ENCODE data around the gene CYP1A1.
"Not testable (repeated sequence)": the region's sequence is repeated elsewhere in the genome, so short reads cannot be mapped to it uniquely, and the experiment has no call there.

CYP1A1 gene

DNA sequence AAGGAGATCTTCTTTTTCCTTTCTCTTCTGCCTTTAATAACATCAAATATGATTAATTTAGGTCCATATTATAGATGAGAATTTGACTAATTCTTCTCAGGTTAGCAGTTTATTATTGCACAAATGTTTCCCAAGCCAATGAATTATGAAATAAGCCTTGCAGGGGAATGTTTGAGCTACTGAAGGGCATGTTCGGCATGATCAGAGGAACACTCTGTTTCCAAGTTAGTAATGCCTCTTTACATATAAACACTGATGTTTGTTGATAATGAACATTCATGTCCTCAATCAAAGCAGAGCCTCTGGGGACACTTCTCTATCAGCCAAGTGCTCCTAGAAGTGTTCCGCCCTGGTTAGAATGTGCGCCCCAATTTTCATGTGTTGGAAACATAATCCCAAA is 10.0 kb upstream of the CYP1A1 start:
- H3K4me3 ChIP-seq (ENCODE audit: low read depth, low read length), result no peak overlapping the region
- TF ChIP-seq, protein P1, sequence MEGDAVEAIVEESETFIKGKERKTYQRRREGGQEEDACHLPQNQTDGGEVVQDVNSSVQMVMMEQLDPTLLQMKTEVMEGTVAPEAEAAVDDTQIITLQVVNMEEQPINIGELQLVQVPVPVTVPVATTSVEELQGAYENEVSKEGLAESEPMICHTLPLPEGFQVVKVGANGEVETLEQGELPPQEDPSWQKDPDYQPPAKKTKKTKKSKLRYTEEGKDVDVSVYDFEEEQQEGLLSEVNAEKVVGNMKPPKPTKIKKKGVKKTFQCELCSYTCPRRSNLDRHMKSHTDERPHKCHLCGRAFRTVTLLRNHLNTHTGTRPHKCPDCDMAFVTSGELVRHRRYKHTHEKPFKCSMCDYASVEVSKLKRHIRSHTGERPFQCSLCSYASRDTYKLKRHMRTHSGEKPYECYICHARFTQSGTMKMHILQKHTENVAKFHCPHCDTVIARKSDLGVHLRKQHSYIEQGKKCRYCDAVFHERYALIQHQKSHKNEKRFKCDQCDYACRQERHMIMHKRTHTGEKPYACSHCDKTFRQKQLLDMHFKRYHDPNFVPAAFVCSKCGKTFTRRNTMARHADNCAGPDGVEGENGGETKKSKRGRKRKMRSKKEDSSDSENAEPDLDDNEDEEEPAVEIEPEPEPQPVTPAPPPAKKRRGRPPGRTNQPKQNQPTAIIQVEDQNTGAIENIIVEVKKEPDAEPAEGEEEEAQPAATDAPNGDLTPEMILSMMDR (IDR thresholded peaks at IDR 0.05; ENCODE audit: control insufficient read depth, extremely low read depth, insufficient read depth), result no peak
- no peak for DNase-seq (ENCODE audit: low read depth)

DNA sequence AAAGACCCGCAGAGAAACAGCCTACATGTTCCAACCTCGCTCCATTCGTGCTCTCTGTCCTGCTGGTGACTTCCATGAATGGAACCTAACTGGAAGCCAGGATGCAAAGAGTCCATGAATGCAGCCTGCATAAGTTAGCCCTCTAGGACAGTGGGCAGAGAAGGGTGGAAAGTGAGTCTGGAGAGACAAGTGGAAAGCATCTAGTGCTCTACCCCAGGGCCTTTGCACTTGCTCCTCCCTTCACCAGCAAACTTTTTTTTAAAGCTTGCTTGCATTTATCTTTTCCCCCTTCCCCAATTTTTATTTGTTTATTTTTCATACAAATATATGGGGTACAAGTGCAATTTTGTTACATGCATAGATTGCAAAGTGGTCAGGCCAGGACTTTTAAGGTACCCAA is 7.9 kb upstream of the CYP1A1 start:
- no peak overlapping the region for H3K4me3 ChIP-seq (ENCODE audit: low read depth, low read length)
- no peak for DNase-seq (ENCODE audit: low read depth)
- TF ChIP-seq, protein P1 (IDR thresholded peaks at IDR 0.05; ENCODE audit: control insufficient read depth, extremely low read depth, insufficient read depth), result no peak

DNA sequence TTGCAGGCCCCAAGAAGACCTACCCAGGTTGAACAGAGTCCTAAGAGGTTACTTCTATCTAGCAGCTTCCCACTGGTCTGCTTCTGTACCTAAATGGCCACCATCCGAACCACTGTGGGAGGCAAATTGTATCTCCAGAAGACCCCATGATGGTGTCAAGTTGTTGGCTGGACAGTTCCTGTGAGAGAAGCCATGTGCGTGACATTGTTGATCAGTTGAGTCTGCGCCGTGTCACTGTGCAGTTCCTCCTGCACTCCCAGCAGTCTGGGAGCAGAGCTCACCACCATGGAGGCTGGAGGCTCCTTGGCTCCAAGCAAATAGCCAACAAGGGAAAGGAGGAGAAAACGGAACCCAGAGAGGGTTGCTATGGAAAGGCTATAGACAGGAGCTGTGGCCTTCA is 7.5 kb upstream of the CYP1A1 start:
- TF ChIP-seq, protein P1 (IDR thresholded peaks at IDR 0.05; ENCODE audit: control insufficient read depth, extremely low read depth, insufficient read depth), result no peak
- DNase-seq (ENCODE audit: low read depth), result no peak
- H3K4me3 ChIP-seq (ENCODE audit: low read depth, low read length), result no peak overlapping the region

DNA sequence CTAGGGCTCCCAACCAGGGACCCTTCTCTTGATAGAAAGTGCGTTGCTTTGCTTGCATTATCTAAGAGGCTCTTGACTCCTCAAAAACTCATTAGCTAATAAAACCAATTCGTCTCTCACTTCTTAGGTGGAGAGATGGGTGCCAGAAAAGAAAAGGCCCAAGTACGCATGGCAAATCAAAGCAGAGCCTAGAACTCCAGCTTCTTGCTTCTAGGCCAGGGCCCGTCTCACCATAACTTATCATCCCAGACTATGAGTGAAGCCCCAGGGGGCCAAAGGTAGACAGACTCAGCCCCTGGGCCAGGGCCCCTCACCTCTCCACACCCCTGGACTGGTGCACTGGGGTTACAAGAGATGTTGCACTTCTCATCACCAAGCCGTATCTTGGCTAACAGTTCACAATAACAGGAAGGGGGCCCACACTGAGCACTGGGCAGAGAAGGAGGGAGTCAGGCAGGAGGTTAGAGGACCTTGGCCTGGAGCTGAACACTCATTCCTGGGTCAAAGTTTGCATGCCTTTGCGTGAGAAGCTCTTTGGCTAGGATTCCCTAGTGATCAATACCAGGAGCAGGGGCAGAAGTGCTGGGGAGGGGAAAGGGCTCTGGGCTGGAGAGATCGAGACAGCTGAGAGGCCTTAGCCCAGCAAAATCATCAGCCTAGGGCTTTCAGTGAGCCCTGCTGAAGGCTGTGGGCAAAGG is 5.4 kb upstream of the CYP1A1 start:
- TF ChIP-seq, protein P1 (IDR thresholded peaks at IDR 0.05; ENCODE audit: control insufficient read depth, extremely low read depth, insufficient read depth), result no peak
- DNase-seq (ENCODE audit: low read depth), result no peak
- H3K4me3 ChIP-seq (ENCODE audit: low read depth, low read length), result no peak overlapping the region

DNA sequence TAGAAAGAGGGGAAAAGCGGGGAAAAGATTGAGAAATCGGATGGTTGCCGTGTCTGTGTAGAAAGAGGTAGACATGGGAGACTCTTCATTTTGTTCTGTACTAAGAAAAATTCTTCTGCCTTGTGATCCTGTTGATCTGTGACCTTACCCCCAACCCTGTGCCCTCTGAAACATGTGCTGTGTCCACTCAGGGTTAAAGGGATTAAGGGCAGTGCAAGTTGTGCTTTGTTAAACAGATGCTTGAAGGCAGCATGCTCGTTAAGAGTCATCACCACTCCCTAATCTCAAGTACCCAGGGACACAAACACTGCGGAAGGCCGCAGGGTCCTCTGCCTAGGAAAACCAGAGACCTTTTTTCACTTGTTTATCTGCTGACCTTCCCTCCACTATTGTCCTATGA is 4.0 kb upstream of the CYP1A1 start:
- not testable (repeated sequence) for DNase-seq (ENCODE audit: low read depth); H3K4me3 ChIP-seq (ENCODE audit: low read depth, low read length)

DNA sequence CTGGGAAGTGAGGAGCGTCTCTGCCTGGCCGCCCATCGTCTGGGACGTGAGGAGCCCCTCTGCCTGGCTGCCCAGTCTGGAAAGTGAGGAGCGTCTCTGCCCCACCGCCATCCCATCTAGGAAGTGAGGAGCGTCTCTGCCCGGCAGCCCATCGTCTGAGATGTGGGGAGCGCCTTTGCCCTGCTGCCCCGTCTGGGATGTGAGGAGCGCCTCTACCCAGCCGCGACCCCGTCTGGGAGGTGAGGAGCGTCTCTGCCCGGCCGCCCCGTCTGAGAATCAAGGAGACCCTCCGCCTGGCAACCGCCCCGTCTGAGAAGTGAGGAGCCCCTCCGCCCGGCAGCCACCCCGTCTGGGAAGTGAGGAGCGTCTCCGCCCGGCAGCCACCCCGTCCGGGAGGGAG is 3.4 kb upstream of the CYP1A1 start:
- not testable (repeated sequence) for DNase-seq (ENCODE audit: low read depth); H3K4me3 ChIP-seq (ENCODE audit: low read depth, low read length)

DNA sequence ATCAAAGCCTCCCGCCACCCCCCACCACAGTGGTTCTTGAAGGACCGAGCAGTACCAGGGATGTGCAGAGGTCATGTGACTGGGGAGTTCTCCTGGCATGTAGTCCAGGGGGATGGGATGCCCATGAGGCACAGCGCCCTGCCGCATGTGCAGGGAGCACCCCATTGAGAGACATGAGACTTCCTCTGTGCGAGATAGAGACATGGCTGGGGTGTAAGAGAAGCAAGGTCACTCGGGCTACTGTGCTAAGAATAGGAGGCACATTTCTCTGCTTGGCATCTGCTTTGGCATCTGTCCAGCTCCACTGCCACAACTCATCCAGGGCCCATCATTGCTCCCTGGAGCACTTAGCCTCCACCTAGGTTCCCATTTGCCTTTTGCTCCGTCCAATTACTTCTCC is 2.4 kb upstream of the CYP1A1 start:
- TF ChIP-seq, protein P1 (IDR thresholded peaks at IDR 0.05; ENCODE audit: control insufficient read depth, extremely low read depth, insufficient read depth), result no peak
- H3K4me3 ChIP-seq (ENCODE audit: low read depth, low read length), result no peak overlapping the region
- DNase-seq (ENCODE audit: low read depth), result no peak

DNA sequence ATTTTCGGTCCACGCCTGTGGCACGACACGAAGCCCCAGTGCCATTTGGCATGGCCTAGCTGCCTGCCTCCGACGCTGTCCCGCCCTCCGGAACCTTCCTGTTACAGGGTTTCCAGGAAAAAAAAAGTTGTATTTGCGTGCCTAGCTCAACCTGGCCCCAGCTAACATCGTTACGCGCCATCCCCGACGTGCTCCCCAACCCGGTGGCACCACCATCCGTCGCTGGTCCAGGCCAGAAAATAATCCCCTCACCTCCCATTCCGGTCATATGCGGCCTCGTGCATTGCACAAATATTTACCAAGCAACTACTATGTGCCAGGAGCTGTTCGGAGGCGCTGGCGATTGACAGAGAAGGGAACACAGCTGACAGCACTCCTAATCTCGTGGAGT is 1.4 kb upstream of the CYP1A1 start:
- no peak for DNase-seq (ENCODE audit: low read depth)
- TF ChIP-seq, protein P1 (IDR thresholded peaks at IDR 0.05; ENCODE audit: control insufficient read depth, extremely low read depth, insufficient read depth), result no peak
- no peak overlapping the region for H3K4me3 ChIP-seq (ENCODE audit: low read depth, low read length)
